ENCODE measurements around the gene MYO1D.
A peak's percentile ranks its signal among the peaks of the same experiment; 100 is the strongest.

The MYO1D gene

DNA sequence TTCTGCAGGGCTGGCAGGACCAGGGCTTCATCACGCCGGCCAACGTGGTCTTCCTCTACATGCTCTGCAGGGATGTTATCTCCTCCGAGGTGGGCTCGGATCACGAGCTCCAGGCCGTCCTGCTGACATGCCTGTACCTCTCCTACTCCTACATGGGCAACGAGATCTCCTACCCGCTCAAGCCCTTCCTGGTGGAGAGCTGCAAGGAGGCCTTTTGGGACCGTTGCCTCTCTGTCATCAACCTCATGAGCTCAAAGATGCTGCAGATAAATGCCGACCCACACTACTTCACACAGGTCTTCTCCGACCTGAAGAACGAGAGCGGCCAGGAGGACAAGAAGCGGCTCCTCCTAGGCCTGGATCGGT lies 388.8 kb downstream of the MYO1D start:
- no peak for DNase-seq (ENCODE audit: low read depth in 2 of 2)

DNA sequence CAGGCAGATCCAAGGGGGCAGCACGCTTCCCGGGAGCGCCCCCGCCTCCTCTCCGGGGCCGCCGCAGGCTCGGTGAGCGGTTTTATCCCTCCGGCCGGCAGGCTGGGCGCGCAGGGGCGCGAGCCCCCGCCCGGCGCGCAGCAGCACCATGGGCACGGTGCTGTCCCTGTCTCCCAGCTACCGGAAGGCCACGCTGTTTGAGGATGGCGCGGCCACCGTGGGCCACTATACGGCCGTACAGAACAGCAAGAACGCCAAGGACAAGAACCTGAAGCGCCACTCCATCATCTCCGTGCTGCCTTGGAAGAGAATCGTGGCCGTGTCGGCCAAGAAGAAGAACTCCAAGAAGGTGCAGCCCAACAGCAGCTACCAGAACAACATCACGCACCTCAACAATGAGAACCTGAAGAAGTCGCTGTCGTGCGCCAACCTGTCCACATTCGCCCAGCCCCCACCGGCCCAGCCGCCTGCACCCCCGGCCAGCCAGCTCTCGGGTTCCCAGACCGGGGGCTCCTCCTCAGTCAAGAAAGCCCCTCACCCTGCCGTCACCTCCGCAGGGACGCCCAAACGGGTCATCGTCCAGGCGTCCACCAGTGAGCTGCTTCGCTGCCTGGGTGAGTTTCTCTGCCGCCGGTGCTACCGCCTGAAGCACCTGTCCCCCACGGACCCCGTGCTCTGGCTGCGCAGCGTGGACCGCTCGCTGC lies 389.3 kb downstream of the MYO1D start:
- DNase-seq (ENCODE audit: low read depth in 2 of 2) = no peak

DNA sequence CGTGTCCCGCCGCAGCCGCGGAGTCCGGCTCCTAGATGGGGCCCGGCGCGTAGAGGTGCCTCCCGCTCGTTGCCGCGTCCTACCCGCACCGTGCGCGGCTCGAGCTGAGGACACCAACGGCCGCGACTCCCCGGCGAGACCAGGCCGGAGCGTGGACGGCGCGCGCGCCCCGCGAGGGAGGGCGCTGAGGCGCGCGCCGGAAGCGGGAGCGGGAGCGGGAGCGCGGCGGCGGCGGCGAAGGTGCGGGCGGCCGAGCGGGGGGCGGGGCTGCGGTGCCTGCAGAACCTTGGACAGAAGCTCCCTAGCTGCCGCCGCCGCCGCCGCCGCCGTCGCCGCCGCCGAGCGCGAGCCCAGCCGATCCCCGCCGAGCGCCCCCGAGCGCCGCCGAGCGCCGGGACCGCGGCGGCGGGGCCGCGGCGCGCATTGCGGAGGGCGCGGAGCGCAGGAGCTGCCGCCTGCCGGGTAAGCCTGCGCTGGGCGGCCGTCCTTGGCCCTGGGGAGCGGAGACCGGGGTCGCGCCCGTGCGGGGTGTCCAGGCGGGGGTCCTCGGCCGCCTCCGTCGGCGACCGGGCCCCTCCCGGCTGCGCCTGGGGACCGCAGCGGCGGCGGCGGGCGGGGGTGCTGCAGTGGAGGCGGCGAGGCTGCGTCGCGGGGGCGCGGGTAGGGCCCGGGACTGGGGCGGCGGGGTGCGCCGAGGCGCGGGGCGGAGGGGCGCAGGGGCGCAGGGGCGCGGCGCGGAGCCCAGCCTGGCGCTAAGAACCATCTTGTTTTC lies 390.0 kb downstream of the MYO1D start, which contains the start of gene CDK5R1:
Gene CDK5R1 (plus strand): TSS at position 293 of the 772 bp plus-strand sequence. CDS start 628 bp downstream, outside the sequence.
- DNase-seq (ENCODE audit: low read depth in 2 of 2) = peak in 1 of 2 experiments; percentile 60

DNA sequence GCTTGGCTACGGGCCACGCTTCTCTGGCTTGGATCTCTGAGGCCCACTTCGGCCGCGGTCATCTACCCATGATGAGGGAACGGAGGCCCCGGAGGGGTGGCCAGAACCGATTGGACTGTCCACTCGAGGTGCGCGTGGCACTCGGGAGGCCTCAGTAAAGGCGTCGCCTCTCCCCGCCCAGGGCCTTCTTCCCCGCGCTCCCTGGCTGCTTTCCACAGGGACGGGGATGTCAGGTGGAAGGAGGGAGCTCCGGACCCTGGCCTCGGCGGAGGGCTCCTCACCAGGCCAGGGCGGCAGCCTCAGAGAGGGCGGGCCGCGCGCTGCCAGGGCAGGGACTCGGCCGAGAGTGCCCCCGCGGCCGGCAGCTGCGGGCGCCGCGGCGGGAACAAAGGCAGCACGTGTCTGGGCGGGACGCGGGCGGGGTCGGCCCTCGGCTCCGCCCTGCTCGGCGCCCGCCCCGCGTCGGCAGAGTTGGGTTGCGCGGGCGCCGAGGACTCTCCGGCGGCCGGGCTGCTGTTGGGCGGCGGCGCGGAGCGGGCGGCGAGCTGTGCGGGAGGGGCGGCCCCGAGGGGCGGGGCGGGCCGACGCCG lies 390.7 kb downstream of the MYO1D start:
- DNase-seq (ENCODE audit: low read depth in 2 of 2) = peak in 1 of 2 experiments; percentile 56

DNA sequence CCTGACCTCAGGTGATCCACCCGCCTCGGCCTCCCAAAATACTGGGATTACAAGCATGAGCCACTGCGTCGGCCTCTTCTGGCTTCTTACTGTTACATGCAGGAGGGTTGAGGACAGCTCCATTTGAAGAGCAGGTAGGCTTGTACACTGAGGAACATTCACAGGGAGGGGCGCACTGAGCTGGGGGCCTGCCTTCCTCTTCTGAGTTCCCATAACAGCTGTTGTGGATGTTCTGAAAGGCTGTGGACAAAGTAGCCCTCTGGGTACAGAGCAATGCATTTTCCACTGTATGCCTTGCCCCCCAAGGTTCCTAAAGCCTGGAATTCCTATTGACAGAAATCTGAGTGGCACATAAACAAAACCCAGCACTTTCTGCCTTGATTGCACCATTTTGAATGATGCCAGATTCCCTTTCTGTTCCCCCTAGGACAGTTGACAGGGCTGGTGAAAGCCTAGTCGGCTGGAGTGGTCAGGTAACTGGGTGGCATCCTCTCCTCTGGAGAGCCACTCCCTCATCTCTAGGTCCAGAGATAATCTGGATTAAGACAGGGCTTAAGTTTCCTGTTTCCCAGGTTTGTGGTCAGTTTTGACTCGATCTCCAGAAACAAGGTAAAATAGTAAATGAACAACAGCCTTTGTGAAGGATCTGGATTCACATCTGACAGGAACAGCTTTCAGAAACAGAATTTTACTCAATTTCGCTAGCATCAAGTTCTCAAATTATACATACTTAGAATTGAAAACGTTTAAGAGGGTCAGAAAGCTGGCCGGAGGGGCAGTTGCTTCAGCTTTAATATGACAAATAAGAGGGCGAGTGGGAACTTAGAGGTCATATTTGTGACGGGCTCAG lies 391.4 kb downstream of the MYO1D start:
- DNase-seq (ENCODE audit: low read depth in 2 of 2) = no peak

DNA sequence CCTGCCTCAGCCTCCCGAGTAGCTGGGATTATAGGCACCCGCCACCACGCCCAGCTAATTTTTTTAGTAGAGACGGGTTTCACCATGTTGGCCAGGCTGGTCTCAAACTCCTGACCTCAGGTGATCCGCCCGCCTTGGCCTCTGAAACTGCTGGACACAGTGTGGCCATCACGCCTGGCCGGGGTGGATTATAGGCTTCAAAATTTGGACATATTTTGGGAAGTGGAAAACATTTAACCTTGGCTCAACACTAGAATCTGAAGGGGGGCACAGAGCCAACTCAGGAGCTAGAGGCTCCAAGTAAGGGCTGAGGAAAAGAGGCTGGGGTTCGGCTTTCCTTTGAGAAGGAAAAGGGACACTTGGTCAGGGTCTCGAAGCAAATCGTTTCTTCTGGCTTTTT lies 392.3 kb downstream of the MYO1D start:
- no peak for DNase-seq (ENCODE audit: low read depth in 2 of 2)

DNA sequence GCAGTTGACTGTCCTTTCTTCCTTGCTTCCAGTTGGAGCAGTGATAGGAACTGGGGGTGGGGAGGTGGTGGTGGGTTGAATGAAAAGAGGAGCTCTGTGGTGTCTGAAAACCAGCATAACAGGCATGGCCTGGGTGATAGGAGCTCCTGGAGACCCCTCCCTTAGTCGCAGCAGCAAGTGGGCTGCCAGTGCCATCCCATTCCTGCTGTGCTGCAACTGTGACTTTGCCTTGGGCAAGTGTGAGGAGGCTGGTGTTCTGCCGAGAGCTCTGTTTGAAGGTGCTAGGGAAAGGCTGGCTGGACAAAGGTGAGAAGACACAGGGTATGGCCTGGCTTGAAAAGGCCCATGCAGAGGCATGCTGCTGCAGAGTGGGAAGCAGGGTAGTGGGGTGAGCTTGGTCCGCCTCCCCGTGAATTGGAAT lies 392.9 kb downstream of the MYO1D start:
- DNase-seq (ENCODE audit: low read depth in 2 of 2) = no peak

DNA sequence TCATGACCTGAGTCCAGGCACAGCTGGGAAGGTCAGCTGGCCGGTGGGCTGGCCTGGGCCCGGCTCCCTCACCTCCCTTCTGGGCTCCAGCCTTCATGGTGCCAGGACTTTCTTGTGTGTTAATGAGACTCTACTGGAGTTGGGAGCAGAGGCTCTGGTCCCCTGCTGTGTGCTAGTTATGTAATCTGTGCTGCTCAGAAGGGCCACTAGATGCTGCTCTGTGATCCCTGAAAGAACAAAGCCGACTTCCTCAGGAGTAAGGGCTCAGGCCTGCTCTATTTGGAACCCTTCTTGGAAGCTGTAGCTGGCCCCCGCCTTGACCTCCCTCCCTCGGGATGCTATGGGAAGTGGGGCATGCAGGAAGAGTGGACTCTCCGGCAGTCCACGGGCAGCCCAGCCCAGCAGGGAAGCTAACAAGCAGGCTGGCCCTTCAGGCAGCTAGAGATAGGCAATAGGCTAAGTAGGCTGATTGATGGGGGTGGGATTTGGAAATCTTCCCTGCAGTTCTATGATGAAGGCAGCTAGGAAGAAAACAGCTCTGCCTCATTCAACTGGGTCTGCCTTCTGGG lies 393.4 kb downstream of the MYO1D start:
- DNase-seq (ENCODE audit: low read depth in 2 of 2) = no peak

DNA sequence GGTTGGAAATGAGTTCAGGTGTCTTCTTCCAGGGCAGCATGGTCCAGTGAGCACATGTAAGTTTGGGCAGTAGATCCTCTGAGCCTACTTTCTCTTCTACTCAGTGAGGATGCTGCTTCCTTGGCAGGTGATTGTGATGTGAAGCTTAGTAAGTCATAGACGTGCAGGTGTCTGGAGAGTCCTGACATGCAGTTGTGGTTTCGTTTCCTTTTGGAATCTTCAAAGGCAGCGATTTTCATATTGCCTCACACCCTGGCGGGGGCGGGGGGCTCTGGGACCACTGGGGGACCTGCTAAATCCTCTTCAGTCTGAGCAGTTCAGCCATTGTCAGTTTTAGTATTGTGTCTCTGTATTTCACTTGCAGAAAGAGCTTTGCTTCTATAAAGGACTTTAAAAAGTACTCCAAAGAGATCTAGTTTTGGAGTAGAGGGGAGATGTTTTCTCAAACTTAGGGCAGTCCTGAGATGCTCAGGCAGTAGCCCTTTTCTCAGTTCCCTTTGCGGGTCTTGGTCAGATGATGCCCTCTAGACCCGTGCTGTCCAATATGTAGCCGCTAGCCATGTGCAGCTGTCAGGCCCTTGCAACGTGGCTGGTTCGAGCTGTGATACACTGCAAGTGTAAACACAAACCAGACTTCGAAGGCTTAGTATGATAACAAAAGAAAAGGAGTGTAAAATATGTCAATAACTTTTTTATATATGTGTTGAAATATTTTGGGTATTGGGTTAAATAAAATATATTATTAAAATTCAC lies 394.2 kb downstream of the MYO1D start:
- no peak for DNase-seq (ENCODE audit: low read depth in 2 of 2)

DNA sequence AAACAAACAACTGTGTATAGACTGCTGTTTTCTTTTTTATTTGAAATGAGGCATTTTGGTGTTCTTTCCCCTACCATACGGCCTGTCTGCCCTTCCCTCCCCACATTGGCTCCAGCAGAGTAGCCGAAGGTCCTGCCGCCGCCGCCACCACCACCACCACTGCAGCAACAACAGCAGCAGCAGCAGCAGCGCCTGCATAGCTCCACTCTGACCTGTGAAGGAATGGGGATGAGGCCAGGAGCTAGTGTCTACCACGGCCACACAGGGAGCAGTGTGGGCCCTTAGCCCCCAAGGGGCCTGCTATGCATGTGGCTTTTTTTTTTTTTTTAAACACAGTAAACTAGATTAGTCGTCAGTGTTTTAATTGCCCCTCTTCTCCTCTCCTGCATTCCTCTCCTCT lies 395.7 kb downstream of the MYO1D start:
- no peak for DNase-seq (ENCODE audit: low read depth in 2 of 2)

DNA sequence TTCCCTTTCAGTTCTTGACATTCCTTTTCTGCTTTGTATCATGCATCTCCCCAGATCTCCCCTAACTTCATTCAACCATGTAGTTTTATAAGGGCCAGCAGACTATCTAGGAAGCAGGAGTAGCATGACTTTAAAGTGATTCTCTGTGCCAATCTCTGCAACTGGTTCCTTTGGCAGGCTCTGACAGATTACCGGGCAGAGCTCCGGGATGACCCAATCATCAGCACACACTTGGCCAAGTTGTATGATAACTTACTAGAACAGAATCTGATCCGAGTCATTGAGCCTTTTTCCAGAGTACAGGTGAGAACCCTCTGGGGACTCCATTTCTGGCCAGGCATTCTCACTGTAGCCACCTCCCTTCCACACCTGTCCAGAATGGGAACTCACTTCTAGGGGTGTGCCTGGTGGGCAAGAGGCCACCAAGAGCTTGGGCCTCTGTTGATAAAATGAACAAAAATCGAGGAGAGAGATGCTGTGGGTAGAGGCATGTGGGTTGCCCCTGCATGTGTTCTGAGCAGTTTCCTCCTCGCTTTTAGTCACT lies 397.8 kb downstream of the MYO1D start:
- no peak for DNase-seq (ENCODE audit: low read depth in 2 of 2)

DNA sequence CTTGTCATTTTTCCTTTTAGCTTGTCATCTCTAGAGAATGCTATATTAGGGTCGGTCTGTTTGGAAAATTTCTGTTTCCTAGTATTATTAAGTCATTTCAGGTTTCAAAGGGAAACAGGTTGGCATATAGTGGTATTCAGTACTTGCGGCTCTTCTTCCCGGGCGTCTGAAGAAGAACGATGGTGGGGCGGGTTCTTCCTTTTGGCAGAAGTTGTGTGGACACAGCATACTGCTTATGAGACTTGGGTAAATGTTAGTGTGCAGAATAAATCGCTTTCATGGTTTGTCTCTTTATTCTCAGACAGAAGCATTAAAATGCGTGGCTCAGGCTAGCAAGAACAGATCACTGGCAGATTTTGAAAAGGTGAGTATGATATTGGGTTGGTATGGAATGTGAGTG lies 399.7 kb downstream of the MYO1D start:
- no peak for DNase-seq (ENCODE audit: low read depth in 2 of 2)

DNA sequence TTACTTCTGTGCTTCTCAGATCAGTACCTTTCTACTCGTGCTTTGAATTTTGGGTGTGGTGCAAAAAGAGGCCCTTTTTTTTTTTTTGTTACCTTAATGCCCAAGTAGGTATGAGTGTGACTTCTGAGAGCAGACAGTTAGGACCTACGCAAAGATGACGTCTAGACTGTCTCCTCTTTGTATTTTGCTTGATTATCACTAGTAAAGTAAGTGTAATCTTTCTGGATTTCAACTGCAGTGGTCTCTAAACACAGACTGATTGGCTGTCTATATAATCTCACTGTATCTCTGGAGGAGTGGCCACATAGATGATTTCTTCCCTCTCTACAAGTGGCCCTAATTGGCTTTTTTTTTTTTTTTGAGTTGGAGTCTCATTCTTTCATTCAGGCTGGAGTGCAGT lies 401.7 kb downstream of the MYO1D start:
- no peak for DNase-seq (ENCODE audit: low read depth in 2 of 2)

DNA sequence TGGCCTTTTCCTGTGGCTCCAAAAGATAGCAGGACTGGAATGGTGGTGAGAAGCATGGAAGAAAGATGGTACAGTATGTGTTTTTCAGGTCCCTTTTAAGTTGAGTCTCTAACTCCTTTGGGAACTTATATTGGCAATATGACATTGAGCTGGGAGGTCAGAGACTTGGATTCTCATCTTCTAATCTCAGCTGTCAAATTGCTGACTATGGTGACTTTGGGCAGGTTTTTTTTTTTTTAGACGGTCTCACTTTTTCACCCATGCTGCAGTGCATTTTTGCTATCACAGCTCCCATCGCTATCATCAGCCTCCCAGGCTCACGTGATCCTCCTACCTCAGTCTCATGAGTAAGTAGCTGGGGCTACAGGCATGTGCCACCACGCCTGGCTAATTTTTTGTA lies 405.3 kb downstream of the MYO1D start:
- no peak for DNase-seq (ENCODE audit: low read depth in 2 of 2)

DNA sequence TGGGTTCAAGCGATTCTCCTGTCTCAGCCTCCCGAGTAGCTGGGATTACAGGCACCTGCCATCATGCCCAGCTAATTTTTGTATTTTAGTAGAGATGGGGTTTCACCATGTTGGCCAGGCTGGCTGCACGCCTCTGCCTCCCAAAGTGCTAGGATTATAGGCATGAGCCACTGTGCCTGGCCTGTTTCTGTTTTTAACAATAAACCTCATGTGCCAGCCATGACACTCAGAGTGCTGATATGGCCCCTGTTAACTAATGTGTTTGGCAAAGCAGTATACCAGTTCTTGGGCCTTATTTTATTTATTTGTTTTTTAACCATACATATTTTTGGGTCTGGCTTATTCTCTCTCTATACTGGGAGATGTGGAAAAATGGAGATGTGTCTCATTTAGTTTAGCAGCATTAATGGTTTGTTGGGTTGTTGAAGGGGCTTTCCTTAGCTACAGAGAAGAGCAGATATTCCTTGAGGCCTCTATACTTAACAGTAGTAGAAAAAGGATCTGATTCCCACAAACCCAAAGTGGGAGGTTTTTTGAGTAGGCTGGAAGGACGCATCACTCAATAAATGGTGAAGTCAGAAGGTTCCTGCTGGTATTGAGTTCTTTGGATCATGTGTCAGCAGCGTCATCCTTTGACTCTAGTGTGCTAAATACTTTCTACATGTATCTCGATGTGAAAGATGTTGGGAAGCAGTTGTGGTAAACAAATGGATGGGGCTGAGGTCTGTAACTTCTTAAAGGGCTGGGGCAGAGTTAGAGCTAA lies 406.3 kb downstream of the MYO1D start:
- DNase-seq (ENCODE audit: low read depth in 2 of 2) = no peak

DNA sequence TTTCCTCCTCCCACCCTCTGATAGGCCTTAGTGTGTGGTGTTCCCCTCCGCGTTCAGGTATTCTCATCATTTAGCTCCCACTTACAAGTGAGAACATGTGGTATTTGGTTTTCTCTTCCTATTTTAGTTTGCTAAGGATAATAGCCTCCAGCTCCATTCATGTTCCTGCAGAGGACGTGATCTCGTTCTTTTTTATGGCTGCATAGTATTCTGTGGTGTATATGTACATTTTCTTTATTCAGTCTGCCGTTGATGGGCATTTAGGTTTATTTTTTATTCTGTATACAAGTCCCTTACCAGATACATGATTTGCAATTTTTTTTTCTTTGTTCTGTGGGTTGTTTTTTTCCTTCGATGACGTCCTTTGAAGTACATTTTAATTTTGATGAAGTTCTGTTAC lies 409.0 kb downstream of the MYO1D start:
- no peak for DNase-seq (ENCODE audit: low read depth in 2 of 2)

DNA sequence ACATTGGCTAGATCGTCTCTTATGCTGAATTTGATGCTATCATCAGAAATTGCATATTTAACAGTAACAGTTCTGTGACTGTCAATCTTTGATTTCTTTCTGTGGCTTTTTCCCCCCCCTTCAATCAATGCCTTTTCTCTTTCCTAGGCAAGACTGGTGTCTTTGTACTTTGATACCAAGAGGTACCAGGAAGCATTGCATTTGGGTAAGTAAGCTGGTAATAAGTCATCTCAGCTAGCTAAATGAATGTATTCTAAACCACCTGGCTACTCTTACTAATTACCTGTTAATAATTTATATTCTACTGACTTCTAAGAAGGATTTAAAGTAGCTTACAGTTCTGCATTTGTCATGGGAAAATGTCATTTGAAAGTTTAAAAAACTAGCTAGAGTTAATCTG lies 412.6 kb downstream of the MYO1D start:
- DNase-seq (ENCODE audit: low read depth in 2 of 2) = no peak

DNA sequence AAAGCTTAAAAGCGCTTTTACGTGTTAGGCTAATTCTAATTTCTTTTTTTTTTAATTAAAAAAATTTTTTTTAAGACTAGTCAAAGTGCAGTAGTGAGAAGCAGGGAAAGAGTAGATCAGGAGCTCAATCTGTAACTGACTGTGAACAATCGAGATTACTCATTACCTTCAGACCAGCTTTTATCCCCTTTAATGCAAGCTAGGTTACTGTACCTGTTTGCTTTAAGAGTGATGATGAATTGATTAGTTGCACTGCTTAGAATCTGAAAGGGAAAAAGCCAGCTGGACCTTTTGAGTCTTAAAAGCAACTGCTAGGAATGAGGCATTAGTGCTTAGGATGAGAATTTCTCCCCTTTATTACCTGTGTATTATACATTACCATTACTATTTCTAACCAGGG lies 413.6 kb downstream of the MYO1D start:
- DNase-seq (ENCODE audit: low read depth in 2 of 2) = no peak

DNA sequence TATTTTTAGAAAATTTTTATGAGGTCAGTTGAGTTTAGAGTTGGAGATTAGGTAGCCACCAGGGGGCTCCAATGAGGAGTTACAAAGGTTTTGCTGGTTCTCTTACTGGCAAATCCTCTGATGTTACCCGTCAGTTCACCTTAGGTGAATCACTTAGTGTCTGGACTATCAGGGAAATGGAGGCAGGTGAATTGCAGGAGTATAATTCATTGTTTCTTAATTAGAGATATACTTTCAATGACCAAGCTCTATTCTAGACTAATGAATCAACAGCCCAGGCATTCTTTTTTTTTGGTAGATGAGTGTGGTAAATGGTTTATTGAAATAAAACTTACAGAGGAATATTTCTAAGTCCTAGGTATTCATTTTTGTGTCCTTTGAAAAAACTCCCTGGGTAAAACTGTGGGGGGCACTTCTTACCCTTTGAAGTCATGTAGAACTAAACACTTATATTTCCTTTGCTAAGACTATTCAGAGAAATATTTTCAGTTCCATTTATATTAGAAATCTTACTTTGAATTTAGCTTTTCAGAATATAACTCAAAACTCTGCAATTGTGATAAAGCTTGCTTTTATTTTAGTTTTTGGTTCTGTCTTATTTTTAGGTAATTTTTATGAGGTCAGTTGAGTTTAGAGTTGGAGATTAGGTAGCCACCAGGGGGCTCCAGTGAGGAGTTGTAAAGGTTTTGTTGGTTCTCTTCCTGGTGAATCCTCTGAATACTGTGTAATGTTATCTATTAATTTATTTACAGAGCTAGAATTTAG lies 414.9 kb downstream of the MYO1D start:
- DNase-seq (ENCODE audit: low read depth in 2 of 2) = peak in 1 of 2 experiments; percentile 62

Data from stimulated activated CD4-positive, alpha-beta T cell treated with anti-CD3 and anti-CD28 coated beads, Interleukin-12 subunit alpha, Interleukin-12 subunit beta, amount 100 ng/mL, for 24 hours (primary cell).